ENCODE measurements around the gene RIMOC1.

DNA sequence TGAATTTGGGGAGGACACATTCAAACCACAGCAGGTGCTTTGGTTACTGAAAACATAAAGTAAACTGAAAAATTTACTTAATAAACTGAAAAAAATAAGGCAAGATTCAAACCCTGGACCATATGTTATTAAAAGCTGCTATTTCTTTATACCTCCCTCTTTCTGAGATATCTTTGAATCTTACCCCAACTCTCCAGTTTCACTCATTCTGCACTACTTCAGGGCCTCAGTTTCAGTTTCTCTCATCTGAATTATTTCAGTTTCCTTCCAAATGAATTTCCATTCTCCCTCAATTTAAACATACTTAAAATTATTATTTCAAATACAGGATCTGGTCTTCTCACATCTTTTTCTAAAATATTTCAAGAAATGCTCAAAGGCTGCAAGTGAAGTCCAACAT lies 29.0 kb upstream of the RIMOC1 start:
- TF ChIP-seq EZH2 (IDR thresholded peaks at IDR 0.05; ENCODE audit: low read length, missing control alignments), result no peak
- TF ChIP-seq, protein P1, sequence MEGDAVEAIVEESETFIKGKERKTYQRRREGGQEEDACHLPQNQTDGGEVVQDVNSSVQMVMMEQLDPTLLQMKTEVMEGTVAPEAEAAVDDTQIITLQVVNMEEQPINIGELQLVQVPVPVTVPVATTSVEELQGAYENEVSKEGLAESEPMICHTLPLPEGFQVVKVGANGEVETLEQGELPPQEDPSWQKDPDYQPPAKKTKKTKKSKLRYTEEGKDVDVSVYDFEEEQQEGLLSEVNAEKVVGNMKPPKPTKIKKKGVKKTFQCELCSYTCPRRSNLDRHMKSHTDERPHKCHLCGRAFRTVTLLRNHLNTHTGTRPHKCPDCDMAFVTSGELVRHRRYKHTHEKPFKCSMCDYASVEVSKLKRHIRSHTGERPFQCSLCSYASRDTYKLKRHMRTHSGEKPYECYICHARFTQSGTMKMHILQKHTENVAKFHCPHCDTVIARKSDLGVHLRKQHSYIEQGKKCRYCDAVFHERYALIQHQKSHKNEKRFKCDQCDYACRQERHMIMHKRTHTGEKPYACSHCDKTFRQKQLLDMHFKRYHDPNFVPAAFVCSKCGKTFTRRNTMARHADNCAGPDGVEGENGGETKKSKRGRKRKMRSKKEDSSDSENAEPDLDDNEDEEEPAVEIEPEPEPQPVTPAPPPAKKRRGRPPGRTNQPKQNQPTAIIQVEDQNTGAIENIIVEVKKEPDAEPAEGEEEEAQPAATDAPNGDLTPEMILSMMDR (conservative IDR thresholded peaks at IDR 0.05 in 1 of 2, IDR thresholded peaks at IDR 0.05 in 1 of 2; ENCODE audit: low read depth in 1 of 2, low read length in 2 of 2), result no peak
